ENCODE measurements around the gene LHX4.

DNA sequence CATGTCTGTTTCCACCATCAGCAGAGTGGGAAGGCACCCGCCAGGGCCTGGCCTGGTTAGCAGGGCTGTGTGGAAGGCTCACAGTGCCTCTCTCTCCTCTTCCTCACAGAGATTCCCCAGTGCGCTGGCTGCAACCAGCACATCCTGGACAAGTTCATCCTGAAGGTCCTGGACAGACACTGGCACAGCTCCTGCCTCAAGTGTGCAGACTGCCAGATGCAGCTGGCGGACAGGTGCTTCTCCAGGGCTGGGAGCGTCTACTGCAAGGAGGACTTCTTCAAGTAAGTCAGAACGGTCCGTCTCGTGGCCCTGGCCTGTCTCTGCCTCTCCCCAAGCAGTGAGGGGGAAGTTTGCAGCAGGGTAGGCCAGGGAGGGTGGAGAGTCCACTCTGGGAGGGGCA, 18.1 kb downstream of the LHX4 start:
- TF ChIP-seq, protein P1, sequence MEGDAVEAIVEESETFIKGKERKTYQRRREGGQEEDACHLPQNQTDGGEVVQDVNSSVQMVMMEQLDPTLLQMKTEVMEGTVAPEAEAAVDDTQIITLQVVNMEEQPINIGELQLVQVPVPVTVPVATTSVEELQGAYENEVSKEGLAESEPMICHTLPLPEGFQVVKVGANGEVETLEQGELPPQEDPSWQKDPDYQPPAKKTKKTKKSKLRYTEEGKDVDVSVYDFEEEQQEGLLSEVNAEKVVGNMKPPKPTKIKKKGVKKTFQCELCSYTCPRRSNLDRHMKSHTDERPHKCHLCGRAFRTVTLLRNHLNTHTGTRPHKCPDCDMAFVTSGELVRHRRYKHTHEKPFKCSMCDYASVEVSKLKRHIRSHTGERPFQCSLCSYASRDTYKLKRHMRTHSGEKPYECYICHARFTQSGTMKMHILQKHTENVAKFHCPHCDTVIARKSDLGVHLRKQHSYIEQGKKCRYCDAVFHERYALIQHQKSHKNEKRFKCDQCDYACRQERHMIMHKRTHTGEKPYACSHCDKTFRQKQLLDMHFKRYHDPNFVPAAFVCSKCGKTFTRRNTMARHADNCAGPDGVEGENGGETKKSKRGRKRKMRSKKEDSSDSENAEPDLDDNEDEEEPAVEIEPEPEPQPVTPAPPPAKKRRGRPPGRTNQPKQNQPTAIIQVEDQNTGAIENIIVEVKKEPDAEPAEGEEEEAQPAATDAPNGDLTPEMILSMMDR (IDR thresholded peaks at IDR 0.05; ENCODE audit: low read length) = no peak
- no peak for TF ChIP-seq EZH2 (IDR thresholded peaks at IDR 0.05; ENCODE audit: borderline replicate concordance, low read length)
